Renal pelvis (tissue), 4 donors: Measurements from ENCODE around the gene CBX1. TPM values are rescaled to one million over a fixed set of nuclear protein-coding genes. Genes with fewer than 3 reads are reported as not detected.

Experiments
- DNase-seq: peaks from one replicate; pipeline ENCODE4 v3.0.0-alpha.2; 2013
- polyA plus RNA-seq, 3 donors: library from polyadenylated mRNA; unstranded; fragments of 120-200 nt; gene quantifications; one replicate each; pipeline ENCODE4 v1.2.1, GENCODE V29; 2013; ENCODE audit not compliant: insufficient read length in 3 of 3

The CBX1 gene
- polyA plus RNA-seq, 3 donors = 156 to 200 (median 184) TPM

GRCh38 chr17:48030531-48030930, 70.7 kb downstream of the CBX1 start:
- DNase-seq = no peak

GRCh38 chr17:48028736-48029135, 72.5 kb downstream of the CBX1 start:
- no peak for DNase-seq

- DNase-seq = no peak
Measured at GRCh38 chr17:48027322-48027981, 73.8 kb downstream of the CBX1 start.

- peak; percentile 91 for DNase-seq
Measured at GRCh38 chr17:48026502-48027321, 74.6 kb downstream of the CBX1 start.

GRCh38 chr17:48025904-48026501, 75.3 kb downstream of the CBX1 start:
- DNase-seq = no peak

- DNase-seq = peak; percentile 96
Measured at GRCh38 chr17:48025040-48025903, 76.0 kb downstream of the CBX1 start.

GRCh38 chr17:48024149-48025039, 76.9 kb downstream of the CBX1 start:
- DNase-seq = peak; percentile 19

GRCh38 chr17:48023400-48024148, 77.7 kb downstream of the CBX1 start:
- DNase-seq = peak; percentile 67

GRCh38 chr17:48022901-48023300, 78.4 kb downstream of the CBX1 start:
- no peak for DNase-seq

- DNase-seq = no peak
Measured at GRCh38 chr17:48021934-48022333, 79.3 kb downstream of the CBX1 start.

Other genes starting within 250 kb of the CBX1 start
- 10 to 100 TPM; 23.0 to 27.2 (median 23.4) TPM for gene SP2, start 205.2 kb downstream of the CBX1 start, polyA plus RNA-seq
- 10 to 100 TPM; 18.1 to 27.0 (median 25.4) TPM for gene PNPO, start 159.9 kb downstream of the CBX1 start, polyA plus RNA-seq
- gene PRR15L, start 143.6 kb downstream of the CBX1 start, polyA plus RNA-seq = 10 to 100 TPM; 20.4 to 22.7 (median 21.6) TPM
- gene CDK5RAP3, start 130.4 kb downstream of the CBX1 start, polyA plus RNA-seq = 100 to 1,000 TPM; 152 to 194 (median 178) TPM
- gene COPZ2, start 63.7 kb downstream of the CBX1 start, polyA plus RNA-seq = 10 to 100 TPM; 17.3 to 19.3 (median 18.0) TPM
- gene NFE2L1, start 53.1 kb downstream of the CBX1 start, polyA plus RNA-seq = 100 to 1,000 TPM; 224 to 246 (median 240) TPM
- gene SNX11, start 6.3 kb upstream of the CBX1 start, polyA plus RNA-seq = 10 to 100 TPM; 16.2 to 19.6 (median 19.0) TPM